Brain microvascular endothelial cell (primary cell): ENCODE measurements around the gene PPFIA3.
A peak's percentile ranks its signal among the peaks of the same experiment; 100 is the strongest.

Source experiments
- DNase-seq: peaks from one replicate; pipeline ENCODE4 v3.0.0-alpha.2; 2020
- H3K27ac ChIP-seq: fragments of 250-450 bp; sonication (Bioruptor Pico); 2 replicates; pipeline ENCODE4 v1.5.1; 2020; ENCODE audit warnings: mild to moderate bottlenecking, moderate library complexity
- H3K27me3 ChIP-seq: fragments of 250-450 bp; sonication (Bioruptor Pico); replicated peaks from 2 replicates; pipeline ENCODE4 v1.5.1; 2020; ENCODE audit warnings: mild to moderate bottlenecking
- H3K36me3 ChIP-seq: fragments of 250-450 bp; sonication (Bioruptor Pico); replicated peaks from 2 replicates; pipeline ENCODE4 v1.5.1; 2020; ENCODE audit warnings: mild to moderate bottlenecking
- H3K4me3 ChIP-seq: 2 replicates; pipeline ENCODE4 v1.5.1; 2011; ENCODE audit warnings: low read depth, mild to moderate bottlenecking, control low read depth, low read length, moderate library complexity
- CTCF ChIP-seq: IDR thresholded peaks from 2 replicates; pipeline ENCODE4 v1.5.1; 2011; ENCODE audit warnings: low read depth, mild to moderate bottlenecking, moderate library complexity, low read length, control low read depth, inconsistent platforms; ENCODE audit errors: missing control alignments
- in situ Hi-C: cut with HindIII; loops from 2 replicates; pipeline ENCODE4 v1.10.0; 2017; ENCODE audit warnings: low sequenced_read_pairs, low pct_ligation_motif_present

Gene PPFIA3

GRCh38 chr19:49086296-49086695 is 33.0 kb upstream of the PPFIA3 start:
- peaks cover 39% of the 10 kb centered on the region for H3K36me3 ChIP-seq
- H3K27ac ChIP-seq = no peak overlapping the region
- peak overlapping the region; percentile 96 for H3K4me3 ChIP-seq
- TF ChIP-seq CTCF = no peak
- H3K27me3 ChIP-seq = no peaks in the 10 kb centered on the region
- in situ Hi-C loops = no loop called here
- no peak for DNase-seq

- Histone ChIP-seq H3K27me3 (no peaks in the 10 kb centered on the region), H3K27ac (no peak overlapping the region), H3K4me3 (no peak overlapping the region), H3K36me3 (peaks cover 78% of the 10 kb centered on the region)
- TF ChIP-seq CTCF = no peak
- no peak for DNase-seq
- in situ Hi-C loops = no loop called here
These were observed 27.8 kb upstream of the PPFIA3 start for GRCh38 chr19:49091391-49092038.

GRCh38 chr19:49092686-49093085 is 26.7 kb upstream of the PPFIA3 start:
- no peak for TF ChIP-seq CTCF
- Histone ChIP-seq H3K27me3 (no peaks in the 10 kb centered on the region), H3K4me3 (no peak overlapping the region), H3K36me3 (peaks cover 76% of the 10 kb centered on the region), H3K27ac (no peak overlapping the region)
- in situ Hi-C loops = no loop called here
- no peak for DNase-seq

- peaks cover 82% of the 10 kb centered on the region for H3K36me3 ChIP-seq
- DNase-seq = no peak
- H3K27ac ChIP-seq = no peak overlapping the region
- H3K4me3 ChIP-seq = no peak overlapping the region
- in situ Hi-C loops = no loop called here
- no peak for TF ChIP-seq CTCF
- no peaks in the 10 kb centered on the region for H3K27me3 ChIP-seq
These were observed 24.6 kb upstream of the PPFIA3 start for GRCh38 chr19:49094505-49095482.

- no peaks in the 10 kb centered on the region for H3K27me3 ChIP-seq
- peak; percentile 60 for DNase-seq
- in situ Hi-C loops = no loop called here
- no peak overlapping the region for H3K4me3 ChIP-seq
- peak; percentile 100 for TF ChIP-seq CTCF
- peaks cover 77% of the 10 kb centered on the region for H3K36me3 ChIP-seq
- H3K27ac ChIP-seq = no peak overlapping the region
These were observed 21.7 kb upstream of the PPFIA3 start for GRCh38 chr19:49097453-49098288.
